ENCODE measurements around the gene NAALADL2.

DNA sequence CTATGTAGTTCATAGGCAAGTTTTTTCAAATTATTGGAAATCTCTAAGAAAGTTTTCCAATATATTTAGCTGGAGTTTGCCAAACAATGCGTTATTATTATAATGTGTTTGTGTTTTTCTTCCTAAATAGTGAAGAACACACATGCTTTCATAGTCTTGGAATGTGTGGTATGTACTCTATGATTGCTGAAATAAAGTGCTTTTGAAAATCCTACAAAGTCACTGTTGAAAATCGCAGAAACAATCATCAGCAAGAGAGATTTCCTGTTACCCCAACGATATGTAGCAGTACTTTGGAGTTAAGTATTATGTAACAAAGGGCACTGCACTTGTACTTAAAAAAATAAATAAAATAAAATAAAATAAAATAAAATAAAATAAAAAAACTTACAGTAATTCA is 796.2 kb downstream of the NAALADL2 start:
- no peak for TF ChIP-seq POLR2AphosphoS5 (IDR thresholded peaks at IDR 0.05; ENCODE audit: low read depth, low read length)
- TF ChIP-seq, protein P1, sequence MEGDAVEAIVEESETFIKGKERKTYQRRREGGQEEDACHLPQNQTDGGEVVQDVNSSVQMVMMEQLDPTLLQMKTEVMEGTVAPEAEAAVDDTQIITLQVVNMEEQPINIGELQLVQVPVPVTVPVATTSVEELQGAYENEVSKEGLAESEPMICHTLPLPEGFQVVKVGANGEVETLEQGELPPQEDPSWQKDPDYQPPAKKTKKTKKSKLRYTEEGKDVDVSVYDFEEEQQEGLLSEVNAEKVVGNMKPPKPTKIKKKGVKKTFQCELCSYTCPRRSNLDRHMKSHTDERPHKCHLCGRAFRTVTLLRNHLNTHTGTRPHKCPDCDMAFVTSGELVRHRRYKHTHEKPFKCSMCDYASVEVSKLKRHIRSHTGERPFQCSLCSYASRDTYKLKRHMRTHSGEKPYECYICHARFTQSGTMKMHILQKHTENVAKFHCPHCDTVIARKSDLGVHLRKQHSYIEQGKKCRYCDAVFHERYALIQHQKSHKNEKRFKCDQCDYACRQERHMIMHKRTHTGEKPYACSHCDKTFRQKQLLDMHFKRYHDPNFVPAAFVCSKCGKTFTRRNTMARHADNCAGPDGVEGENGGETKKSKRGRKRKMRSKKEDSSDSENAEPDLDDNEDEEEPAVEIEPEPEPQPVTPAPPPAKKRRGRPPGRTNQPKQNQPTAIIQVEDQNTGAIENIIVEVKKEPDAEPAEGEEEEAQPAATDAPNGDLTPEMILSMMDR (IDR thresholded peaks at IDR 0.05) = no peak
- no peak for TF ChIP-seq SIN3A (IDR thresholded peaks at IDR 0.05; ENCODE audit: borderline replicate concordance, insufficient read depth, low read depth, low read length)
